ENCODE measurements around the gene SLC39A8.

GRCh38 chr4:102301167-102301566 lies 44.1 kb downstream of the SLC39A8 start:
- TF ChIP-seq, protein P1, sequence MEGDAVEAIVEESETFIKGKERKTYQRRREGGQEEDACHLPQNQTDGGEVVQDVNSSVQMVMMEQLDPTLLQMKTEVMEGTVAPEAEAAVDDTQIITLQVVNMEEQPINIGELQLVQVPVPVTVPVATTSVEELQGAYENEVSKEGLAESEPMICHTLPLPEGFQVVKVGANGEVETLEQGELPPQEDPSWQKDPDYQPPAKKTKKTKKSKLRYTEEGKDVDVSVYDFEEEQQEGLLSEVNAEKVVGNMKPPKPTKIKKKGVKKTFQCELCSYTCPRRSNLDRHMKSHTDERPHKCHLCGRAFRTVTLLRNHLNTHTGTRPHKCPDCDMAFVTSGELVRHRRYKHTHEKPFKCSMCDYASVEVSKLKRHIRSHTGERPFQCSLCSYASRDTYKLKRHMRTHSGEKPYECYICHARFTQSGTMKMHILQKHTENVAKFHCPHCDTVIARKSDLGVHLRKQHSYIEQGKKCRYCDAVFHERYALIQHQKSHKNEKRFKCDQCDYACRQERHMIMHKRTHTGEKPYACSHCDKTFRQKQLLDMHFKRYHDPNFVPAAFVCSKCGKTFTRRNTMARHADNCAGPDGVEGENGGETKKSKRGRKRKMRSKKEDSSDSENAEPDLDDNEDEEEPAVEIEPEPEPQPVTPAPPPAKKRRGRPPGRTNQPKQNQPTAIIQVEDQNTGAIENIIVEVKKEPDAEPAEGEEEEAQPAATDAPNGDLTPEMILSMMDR (IDR thresholded peaks at IDR 0.05), result no peak
- TF ChIP-seq POLR2A (IDR thresholded peaks at IDR 0.05), result no peak
